HepG2 (cell line): ENCODE measurements around the gene EIF2B1.

Experiments used
- ARHGAP35 ChIP-seq: sonication (generic); formaldehyde crosslinking; IDR thresholded peaks from 2 replicates; pipeline ENCODE4 v1.9.0; 2022; ENCODE audit warnings: mild to moderate bottlenecking, inconsistent platforms, moderate library complexity, missing genetic modification reagents, borderline replicate concordance
- ARNT ChIP-seq: fragments of 450-650 bp; IDR thresholded peaks from 2 replicates; pipeline ENCODE4 v1.6.1; 2017
- GATAD2A ChIP-seq: IDR thresholded peaks from 2 replicates; pipeline ENCODE4 v1.6.1; 2016
- GLI4 ChIP-seq: sonication (generic); formaldehyde crosslinking; IDR thresholded peaks from 2 replicates; pipeline ENCODE4 v1.5.1; 2020; ENCODE audit warnings: missing genetic modification reagents, mild to moderate bottlenecking, moderate library complexity, borderline replicate concordance
- KLF6 ChIP-seq: IDR thresholded peaks from 2 replicates; pipeline ENCODE4 v1.8.0; 2016; ENCODE audit warnings: missing biosample characterization, missing genetic modification reagents
- MED1 ChIP-seq: sonication (generic); formaldehyde crosslinking; IDR thresholded peaks from 2 replicates; pipeline ENCODE4 v1.4.0; 2020; ENCODE audit warnings: missing genetic modification reagents
- NFYB ChIP-seq: sonication (generic); formaldehyde crosslinking; IDR thresholded peaks from 2 replicates; pipeline ENCODE4 v1.4.0; 2020; ENCODE audit warnings: missing genetic modification reagents
- ZNF564 ChIP-seq: sonication (generic); formaldehyde crosslinking; IDR thresholded peaks from 2 replicates; pipeline ENCODE4 v1.8.1; 2023; ENCODE audit warnings: mild to moderate bottlenecking, missing genetic modification reagents
- TF ChIP-seq, protein P1 (sequence below): sonication (generic); formaldehyde crosslinking; IDR thresholded peaks from 2 replicates; pipeline ENCODE4 v1.4.0; 2020; ENCODE audit warnings: low read depth, mild to moderate bottlenecking, missing genetic modification reagents

DNA sequence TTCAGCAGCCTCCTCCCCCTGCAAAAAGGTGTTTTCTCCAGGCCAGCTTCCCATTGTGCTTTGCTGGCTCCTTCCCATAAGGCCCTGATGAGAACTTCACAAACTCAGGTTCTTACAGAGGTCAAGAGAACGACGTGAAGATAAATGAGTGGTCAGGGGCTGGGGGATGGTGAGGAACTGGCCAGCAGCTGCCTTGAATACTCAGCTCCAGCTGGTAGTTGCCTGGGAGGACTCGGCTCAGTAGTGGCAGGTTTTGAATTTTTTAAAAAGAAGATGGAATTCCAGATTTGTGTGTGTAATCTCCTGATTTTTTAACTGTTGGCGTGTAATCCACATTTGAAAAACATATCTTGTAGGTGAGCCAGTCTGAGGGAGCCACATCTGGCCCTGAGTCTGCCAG is 25.7 kb downstream of the EIF2B1 start:
- TF ChIP-seq, protein P1, sequence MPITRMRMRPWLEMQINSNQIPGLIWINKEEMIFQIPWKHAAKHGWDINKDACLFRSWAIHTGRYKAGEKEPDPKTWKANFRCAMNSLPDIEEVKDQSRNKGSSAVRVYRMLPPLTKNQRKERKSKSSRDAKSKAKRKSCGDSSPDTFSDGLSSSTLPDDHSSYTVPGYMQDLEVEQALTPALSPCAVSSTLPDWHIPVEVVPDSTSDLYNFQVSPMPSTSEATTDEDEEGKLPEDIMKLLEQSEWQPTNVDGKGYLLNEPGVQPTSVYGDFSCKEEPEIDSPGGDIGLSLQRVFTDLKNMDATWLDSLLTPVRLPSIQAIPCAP (CRISPR knock-in tag), result no peak
- TF ChIP-seq ARNT, result no peak
- TF ChIP-seq GLI4 (CRISPR knock-in tag), result no peak
- no peak for TF ChIP-seq KLF6
- TF ChIP-seq ARHGAP35 (CRISPR knock-in tag), result no peak
- TF ChIP-seq MED1 (CRISPR knock-in tag), result no peak
- TF ChIP-seq NFYB, result no peak
- no peak for TF ChIP-seq GATAD2A (CRISPR knock-in tag)
- TF ChIP-seq ZNF564 (CRISPR knock-in tag), result no peak
